Upper lobe of left lung (tissue), 6 donors: ENCODE results near the gene SELENOI. TPM values are rescaled to one million over a fixed set of nuclear protein-coding genes. Genes with fewer than 3 reads are reported as not detected.

Experiments
- ATAC-seq, 2 donors: fragments of 200-7000 bp; cut with Tn5 transposase; one replicate each; pipeline ENCODE4 v1.9.1; 2022; ENCODE audit warnings: mild to moderate bottlenecking in 2 of 2, moderate library complexity in 2 of 2; ENCODE audit not compliant: low FRiP score in 2 of 2
- DNase-seq, 2 donors: peaks; one replicate each; pipeline ENCODE4 v3.0.0-alpha.2; 2019 to 2020
- H3K27ac ChIP-seq, 4 donors: fragments of 200-600 bp; sonication (generic); one replicate each; pipeline ENCODE4 v1.5.1; 2016 to 2019
- H3K27me3 ChIP-seq, 4 donors: fragments of 200-600 bp; sonication (generic); one replicate each; pipeline ENCODE4 v1.5.1; 2017 to 2019
- H3K36me3 ChIP-seq, 4 donors: fragments of 200-600 bp; sonication (generic); one replicate each; pipeline ENCODE4 v1.5.1; 2016 to 2019
- H3K4me1 ChIP-seq, 4 donors: fragments of 200-600 bp; sonication (generic); one replicate each; pipeline ENCODE4 v1.5.1; 2018 to 2019
- H3K4me3 ChIP-seq, 4 donors: fragments of 200-600 bp; sonication (generic); one replicate each; pipeline ENCODE4 v1.5.1; 2017 to 2019; ENCODE audit warnings: mild to moderate bottlenecking in 2 of 4, moderate library complexity in 1 of 4
- H3K9me3 ChIP-seq, 4 donors: fragments of 200-600 bp; sonication (generic); one replicate each; pipeline ENCODE4 v1.5.1; 2018 to 2019
- EP300 ChIP-seq, 4 donors: sonication (generic); formaldehyde crosslinking; IDR thresholded peaks; one replicate each; pipeline ENCODE4 v1.5.1; 2017; ENCODE audit warnings: antibody characterized with exemption in 4 of 4, control low read depth in 2 of 4
- POLR2A ChIP-seq, 4 donors: fragments of 450-650 bp; IDR thresholded peaks; one replicate each; pipeline ENCODE4 v1.5.1; 2016 to 2017; ENCODE audit warnings: antibody characterized with exemption in 4 of 4, mild to moderate bottlenecking in 2 of 4
- POLR2AphosphoS5 ChIP-seq, 2 donors: sonication (generic); formaldehyde crosslinking; IDR thresholded peaks; one replicate each; pipeline ENCODE4 v1.5.1; 2017; ENCODE audit warnings: antibody characterized with exemption in 2 of 2
- WGBS, 2 donors: methylation state at CpG; one replicate each; pipeline ENCODE4 v1.1.5; 2017 to 2018; 5-methylcytosine and 5-hydroxymethylcytosine counted together
- total RNA-seq, 6 donors: library from RNA; depleted of rRNA in 4 of 6; stranded (reverse); fragments of >200 nt in 4 of 6; gene quantifications; one replicate each; pipeline versions ENCODE4 v1.1.0 to v1.2.1, GENCODE V29; 2016 to 2021
- TF ChIP-seq, protein P1 (sequence below), 6 experiments: fragments of 450-650 bp in 4 of 6; fragments of 200-600 bp in 2 of 6; sonication (generic) in 2 of 6; IDR thresholded peaks; one replicate each; pipeline ENCODE4 v1.5.1; 2016 to 2019; ENCODE audit warnings: antibody characterized with exemption in 6 of 6
- donor health status: DM: no; HTN: no; CAD: no; lungs with moderate emphysema.
- donor health status: DM: no; HTN: yes; CAD: no; lungs with severe emphysema.

The SELENOI gene
- total RNA-seq, 6 donors from 2014 or later = 6.8 to 21.6 (median 17.2) TPM

DNA sequence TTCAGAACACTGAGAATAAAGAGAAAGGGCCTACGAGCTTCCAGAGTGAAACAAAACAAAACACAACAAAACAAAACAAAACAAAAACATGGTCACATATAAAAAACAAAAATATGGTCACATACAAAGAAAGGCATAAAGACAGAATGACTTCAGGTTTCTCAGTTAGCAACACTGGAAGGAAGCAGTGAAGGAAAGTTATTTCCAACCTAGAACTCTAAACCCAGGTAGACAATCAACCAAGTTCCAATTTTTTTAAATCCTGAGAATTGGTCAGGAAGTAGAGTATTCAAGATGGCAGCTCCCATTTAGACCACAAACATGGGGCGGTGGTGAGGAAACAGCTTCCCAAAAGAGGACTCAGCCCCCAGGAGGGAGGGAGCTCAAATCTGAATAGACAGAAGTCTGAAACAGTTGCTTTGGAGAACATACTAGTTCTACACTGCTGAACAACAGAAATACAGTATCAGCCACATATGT lies 64.9 kb downstream of the SELENOI start:
- DNase-seq (no peak), ATAC-seq (no peak)
- 85 to 86% methylated on average over 2 of the region's 2 CpGs for WGBS, 2 donors
- Histone ChIP-seq H3K27me3 (no peaks in the 10 kb centered on the region), H3K36me3 (no peaks in the 10 kb centered on the region), H3K4me1 (no peaks in the 10 kb centered on the region), H3K27ac (no peak overlapping the region), H3K4me3 (no peak overlapping the region), H3K9me3 (no peaks in the 10 kb centered on the region)
- no peak for TF ChIP-seq POLR2AphosphoS5 (IDR thresholded peaks at IDR 0.05)
- TF ChIP-seq, protein P1, sequence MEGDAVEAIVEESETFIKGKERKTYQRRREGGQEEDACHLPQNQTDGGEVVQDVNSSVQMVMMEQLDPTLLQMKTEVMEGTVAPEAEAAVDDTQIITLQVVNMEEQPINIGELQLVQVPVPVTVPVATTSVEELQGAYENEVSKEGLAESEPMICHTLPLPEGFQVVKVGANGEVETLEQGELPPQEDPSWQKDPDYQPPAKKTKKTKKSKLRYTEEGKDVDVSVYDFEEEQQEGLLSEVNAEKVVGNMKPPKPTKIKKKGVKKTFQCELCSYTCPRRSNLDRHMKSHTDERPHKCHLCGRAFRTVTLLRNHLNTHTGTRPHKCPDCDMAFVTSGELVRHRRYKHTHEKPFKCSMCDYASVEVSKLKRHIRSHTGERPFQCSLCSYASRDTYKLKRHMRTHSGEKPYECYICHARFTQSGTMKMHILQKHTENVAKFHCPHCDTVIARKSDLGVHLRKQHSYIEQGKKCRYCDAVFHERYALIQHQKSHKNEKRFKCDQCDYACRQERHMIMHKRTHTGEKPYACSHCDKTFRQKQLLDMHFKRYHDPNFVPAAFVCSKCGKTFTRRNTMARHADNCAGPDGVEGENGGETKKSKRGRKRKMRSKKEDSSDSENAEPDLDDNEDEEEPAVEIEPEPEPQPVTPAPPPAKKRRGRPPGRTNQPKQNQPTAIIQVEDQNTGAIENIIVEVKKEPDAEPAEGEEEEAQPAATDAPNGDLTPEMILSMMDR (IDR thresholded peaks at IDR 0.05) = no peak
- no peak for TF ChIP-seq EP300 (IDR thresholded peaks at IDR 0.05)
- TF ChIP-seq POLR2A (IDR thresholded peaks at IDR 0.05) = no peak

DNA sequence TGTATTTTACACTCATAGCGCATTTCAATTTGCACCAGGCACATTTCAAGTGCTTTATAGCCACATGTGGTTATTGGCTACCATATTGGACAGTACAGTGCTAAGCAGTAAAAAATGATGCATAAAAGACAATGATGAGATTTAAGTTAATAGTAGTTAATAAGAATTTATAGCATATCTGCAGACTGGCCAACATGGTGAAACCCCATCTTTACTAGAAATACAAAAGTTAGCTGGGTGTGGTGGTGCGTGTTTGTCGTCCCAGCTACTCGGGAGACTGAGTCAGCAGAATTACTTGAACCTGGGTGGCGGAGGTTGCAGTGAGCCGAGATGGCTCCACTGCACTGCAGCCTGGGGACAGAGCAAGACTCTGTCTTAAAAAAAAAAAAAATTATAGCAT lies 65.5 kb downstream of the SELENOI start:
- Histone ChIP-seq H3K4me3 (no peak overlapping the region), H3K27ac (no peak overlapping the region), H3K36me3 (no peaks in the 10 kb centered on the region), H3K27me3 (no peaks in the 10 kb centered on the region), H3K4me1 (no peaks in the 10 kb centered on the region), H3K9me3 (no peaks in the 10 kb centered on the region)
- 91 to 93% methylated on average over 6 of the region's 6 CpGs for WGBS, 2 donors
- DNase-seq = no peak
- ATAC-seq = no peak
- no peak for TF ChIP-seq EP300 (IDR thresholded peaks at IDR 0.05)

DNA sequence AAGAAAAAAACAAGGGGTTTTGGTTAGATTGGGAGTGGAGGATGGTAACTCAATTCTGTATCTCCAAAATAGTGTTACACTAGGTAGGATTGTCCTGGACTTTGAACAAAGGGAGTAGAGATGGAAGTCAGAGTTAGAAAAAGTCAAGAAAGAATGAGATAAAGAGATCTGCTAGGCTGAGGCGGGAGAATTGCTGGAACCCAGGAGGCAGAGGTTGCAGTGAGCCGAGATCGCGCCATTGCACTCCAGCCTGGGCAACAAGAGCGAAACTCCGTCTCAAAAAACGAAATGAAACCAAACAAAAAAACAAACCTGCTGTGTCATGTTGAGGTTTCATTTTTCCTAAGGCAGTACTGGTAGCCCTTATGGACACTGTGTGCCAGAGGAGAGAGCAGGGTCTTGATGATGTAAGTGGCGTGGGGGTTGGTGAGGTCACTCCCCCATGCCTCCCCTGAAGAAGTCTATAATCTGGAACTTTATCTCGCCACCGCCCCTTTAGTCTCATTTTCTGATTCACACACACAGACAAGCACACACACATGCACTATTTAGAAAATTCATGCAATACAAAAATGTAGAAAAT lies 66.2 kb downstream of the SELENOI start:
- TF ChIP-seq POLR2A (IDR thresholded peaks at IDR 0.05) (no peak), EP300 (IDR thresholded peaks at IDR 0.05) (no peak), POLR2AphosphoS5 (IDR thresholded peaks at IDR 0.05) (no peak)
- TF ChIP-seq, protein P1 (IDR thresholded peaks at IDR 0.05) = no peak
- DNase-seq = no peak
- H3K27ac ChIP-seq = peak overlapping the region in 2 of 4 donors; percentile 0 to 18
- H3K9me3 ChIP-seq = no peaks in the 10 kb centered on the region
- WGBS, 2 donors = 56 to 60% methylated on average over 10 of the region's 10 CpGs
- peak in 1 of 2 donors; percentile 73 for ATAC-seq
- H3K36me3 ChIP-seq = no peaks in the 10 kb centered on the region
- H3K4me1 ChIP-seq = no peaks in the 10 kb centered on the region
- H3K4me3 ChIP-seq = peak overlapping the region in 3 of 4 donors; percentile 6 to 31 (median 14)
- no peaks in the 10 kb centered on the region for H3K27me3 ChIP-seq

DNA sequence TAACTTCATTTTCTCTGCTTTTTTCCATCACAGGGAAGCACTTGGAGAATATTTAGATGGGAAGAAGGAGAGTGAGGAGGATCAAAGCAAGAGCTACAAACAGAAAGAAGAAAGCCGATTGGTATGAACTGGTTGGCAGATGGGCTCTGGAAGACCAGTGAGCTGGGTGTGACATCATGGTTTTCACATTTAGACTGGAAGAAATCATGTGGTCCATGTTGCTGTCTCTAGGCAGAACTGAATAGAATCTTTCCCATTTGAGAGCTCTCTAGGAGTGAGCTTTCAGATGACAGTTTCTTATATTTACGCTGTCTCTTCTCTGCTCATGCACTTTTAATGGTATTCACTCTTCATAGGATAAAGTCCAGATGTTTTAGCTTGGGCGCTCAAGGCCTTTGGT lies 68.4 kb downstream of the SELENOI start:
- no peak overlapping the region for H3K4me3 ChIP-seq
- no peak overlapping the region for H3K27ac ChIP-seq
- ATAC-seq (no peak), DNase-seq (no peak)
- H3K4me1 ChIP-seq = no peaks in the 10 kb centered on the region
- no peak for TF ChIP-seq EP300 (IDR thresholded peaks at IDR 0.05)
- TF ChIP-seq POLR2A (IDR thresholded peaks at IDR 0.05) = no peak
- no peak for TF ChIP-seq POLR2AphosphoS5 (IDR thresholded peaks at IDR 0.05)
- TF ChIP-seq, protein P1 (IDR thresholded peaks at IDR 0.05) = no peak
- H3K36me3 ChIP-seq = no peaks in the 10 kb centered on the region
- H3K27me3 ChIP-seq = no peaks in the 10 kb centered on the region
- no peaks in the 10 kb centered on the region for H3K9me3 ChIP-seq
- WGBS, 2 donors = 88 to 91% methylated on average over 3 of the region's 3 CpGs

DNA sequence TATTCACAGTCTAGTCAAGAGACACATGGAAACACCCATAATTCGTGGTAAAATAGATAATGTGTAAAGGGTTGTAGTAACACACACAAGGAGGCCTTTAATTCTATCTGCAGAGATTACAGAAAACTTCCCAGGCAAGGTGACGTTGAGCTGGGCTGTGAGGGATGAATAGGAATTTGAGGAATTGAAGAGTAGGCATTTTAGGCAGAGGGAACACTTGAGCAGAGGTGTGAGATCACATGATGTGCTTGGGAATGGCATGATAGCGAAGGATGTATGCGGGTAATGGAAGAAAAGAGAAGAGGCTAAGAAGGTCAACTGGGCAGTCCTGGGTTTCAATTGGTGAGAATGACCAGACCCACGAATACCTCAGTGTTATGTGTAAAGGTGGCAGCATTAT lies 76.0 kb downstream of the SELENOI start:
- Histone ChIP-seq H3K27ac (no peak overlapping the region), H3K36me3 (no peaks in the 10 kb centered on the region), H3K27me3 (no peaks in the 10 kb centered on the region), H3K4me3 (no peak overlapping the region), H3K4me1 (no peaks in the 10 kb centered on the region), H3K9me3 (no peaks in the 10 kb centered on the region)
- ATAC-seq (no peak), DNase-seq (no peak)
- WGBS, 2 donors = 86 to 88% methylated on average over 5 of the region's 5 CpGs
- TF ChIP-seq, protein P1 (IDR thresholded peaks at IDR 0.05) = no peak
- no peak for TF ChIP-seq POLR2A (IDR thresholded peaks at IDR 0.05)
- TF ChIP-seq POLR2AphosphoS5 (IDR thresholded peaks at IDR 0.05) = no peak
- TF ChIP-seq EP300 (IDR thresholded peaks at IDR 0.05) = no peak
